K562 (cell line): ENCODE results near the gene CSTA. TPM values are rescaled to one million over a fixed set of nuclear protein-coding genes. Genes with fewer than 3 reads are reported as not detected.
A peak's percentile ranks its signal among the peaks of the same experiment; 100 is the strongest.

ENCODE experiments used
- BHLHE40 ChIP-seq: IDR thresholded peaks from 2 replicates; pipeline ENCODE4 v1.6.1; 2011; ENCODE audit warnings: low read length, improper control_type of control experiment
- CXXC5 ChIP-seq: fragments of 250-450 bp; sonication (Bioruptor Pico); IDR thresholded peaks from 2 replicates; pipeline ENCODE4 v1.8.0; 2022; ENCODE audit warnings: inconsistent platforms, mild to moderate bottlenecking, moderate library complexity
- GABPB1 ChIP-seq: sonication (generic); formaldehyde crosslinking; IDR thresholded peaks from 2 replicates; pipeline ENCODE4 v1.8.0; 2022; ENCODE audit warnings: mild to moderate bottlenecking, missing genetic modification reagents
- HMGN3 ChIP-seq: IDR thresholded peaks from 2 replicates; pipeline ENCODE4 v1.6.1; 2011; ENCODE audit warnings: borderline replicate concordance, low read depth, mild to moderate bottlenecking, mixed read lengths, low read length; ENCODE audit not compliant: insufficient read length; ENCODE audit errors: extremely low read depth
- ILF3 ChIP-seq: fragments of 450-650 bp; IDR thresholded peaks from 2 replicates; pipeline ENCODE4 v1.6.1; 2018; ENCODE audit warnings: antibody characterized with exemption, mild to moderate bottlenecking, moderate library complexity, borderline replicate concordance
- KAT2B ChIP-seq: IDR thresholded peaks from one replicate; pipeline ENCODE4 v1.6.1; 2012; ENCODE audit warnings: low read depth, mild to moderate bottlenecking, control low read depth, inconsistent platforms, low read length, moderate library complexity
- KDM5B ChIP-seq: fragments of 200-600 bp; sonication (generic); IDR thresholded peaks from 2 replicates; pipeline ENCODE4 v1.6.1; 2012; ENCODE audit warnings: low read depth, mild to moderate bottlenecking, moderate library complexity, low read length, control low read depth, inconsistent platforms; ENCODE audit not compliant: insufficient replicate concordance
- MBD2 ChIP-seq: sonication (generic); IDR thresholded peaks from 2 replicates; pipeline ENCODE4 v1.6.1; 2016; ENCODE audit warnings: low read depth, borderline replicate concordance
- MTA3 ChIP-seq: fragments of 450-650 bp; formaldehyde crosslinking; IDR thresholded peaks from 2 replicates; pipeline ENCODE4 v1.6.1; 2017; ENCODE audit warnings: mild to moderate bottlenecking, borderline replicate concordance
- NRF1 ChIP-seq, 2 experiments: fragments of 450-650 bp; IDR thresholded peaks in 1 of 2; conservative IDR thresholded peaks in 1 of 2; 2 replicates each; pipeline ENCODE4 v1.6.1; 2014; ENCODE audit warnings: mild to moderate bottlenecking in 2 of 2
- PHF8 ChIP-seq: fragments of 200-600 bp; sonication (generic); IDR thresholded peaks from 2 replicates; pipeline ENCODE4 v1.6.1; 2012; ENCODE audit warnings: mixed run types, mild to moderate bottlenecking, inconsistent platforms, low read length, moderate library complexity, borderline replicate concordance
- SIN3A ChIP-seq, 2 experiments: fragments of 150-350 bp in 1 of 2; IDR thresholded peaks; 2 replicates each; pipeline ENCODE4 v1.6.1; 2011 to 2016; ENCODE audit warnings: borderline replicate concordance in 2 of 2, low read depth in 2 of 2, low read length in 2 of 2, mild to moderate bottlenecking in 2 of 2, moderate library complexity in 2 of 2; ENCODE audit not compliant: control insufficient read depth in 1 of 2
- TRIM28 ChIP-seq: fragments of 450-650 bp; IDR thresholded peaks from 2 replicates; pipeline ENCODE4 v1.6.1; 2017
- ZNF274 ChIP-seq: IDR thresholded peaks from 2 replicates; pipeline ENCODE4 v1.6.1; 2011; ENCODE audit warnings: low read depth, mild to moderate bottlenecking, low read length, moderate library complexity, borderline replicate concordance
- ZNF431 ChIP-seq: sonication (generic); formaldehyde crosslinking; IDR thresholded peaks from 2 replicates; pipeline ENCODE4 v1.8.0; 2022; ENCODE audit warnings: mild to moderate bottlenecking, missing genetic modification reagents
- polyA plus RNA-seq, 8 experiments: library from polyadenylated mRNA; depleted of rRNA in 4 of 8; stranded (reverse) in 5 of 8; unstranded in 3 of 8; fragments of >200 nt; fragmentation: Nextera tagmentation in 2 of 8; fragmentation: Illumina TruSeq in 1 of 8; extraction: Ambion mirVana in 2 of 8; extraction: Trizol in 1 of 8; gene quantifications; 2 replicates each; pipeline versions ENCODE4 v1.2.1 to v1.2.3, GENCODE V29; 2011 to 2014; ENCODE audit warnings: inconsistent platforms in 1 of 8, missing spikeins in 1 of 8
- total RNA-seq, 7 experiments: library from RNA; depleted of rRNA in 6 of 7; stranded (reverse); fragments of >200 nt in 6 of 7; fragmentation: Illumina TruSeq in 2 of 7; extraction: Trizol in 2 of 7; gene quantifications; 2 replicates each; pipeline versions ENCODE4 v1.2.1 to v1.2.3, GENCODE V29; 2011 to 2021; ENCODE audit warnings: low replicate concordance in 1 of 7
- TF ChIP-seq, protein P1 (sequence below), 3 experiments: fragments of 200-800 bp in 1 of 3; fragments of 250-450 bp in 1 of 3; fragments of 450-650 bp in 1 of 3; sonication (Bioruptor Pico) in 1 of 3; sonication (Bioruptor generic) in 1 of 3; formaldehyde crosslinking in 1 of 3; IDR thresholded peaks; 2 replicates each; pipeline versions ENCODE4 v1.6.1 to v1.8.0; 2016 to 2022; ENCODE audit warnings: mild to moderate bottlenecking in 2 of 3, missing genetic modification characterization in 2 of 3, missing compliant biosample characterization in 1 of 3, moderate library complexity in 1 of 3
- TF ChIP-seq, protein P2 (sequence below): sonication (generic); formaldehyde crosslinking; IDR thresholded peaks from 2 replicates; pipeline ENCODE4 v1.9.0; 2022; ENCODE audit warnings: mild to moderate bottlenecking, missing genetic modification reagents
- TF ChIP-seq, protein P3 (sequence below): fragments of 450-650 bp; IDR thresholded peaks from 2 replicates; pipeline ENCODE4 v1.6.1; 2016; ENCODE audit warnings: antibody characterized with exemption
- TF ChIP-seq, protein P4 (sequence below): fragments of 450-650 bp; IDR thresholded peaks from 2 replicates; pipeline ENCODE4 v1.6.1; 2017; ENCODE audit warnings: mild to moderate bottlenecking, moderate library complexity

CSTA gene
- total and polyA plus RNA-seq, 9 of the 15 experiments (the other 6 are each of a cell fraction or from before 2014, with no cell fraction given): 0.11 to 3.1 (median 1.1) TPM

DNA sequence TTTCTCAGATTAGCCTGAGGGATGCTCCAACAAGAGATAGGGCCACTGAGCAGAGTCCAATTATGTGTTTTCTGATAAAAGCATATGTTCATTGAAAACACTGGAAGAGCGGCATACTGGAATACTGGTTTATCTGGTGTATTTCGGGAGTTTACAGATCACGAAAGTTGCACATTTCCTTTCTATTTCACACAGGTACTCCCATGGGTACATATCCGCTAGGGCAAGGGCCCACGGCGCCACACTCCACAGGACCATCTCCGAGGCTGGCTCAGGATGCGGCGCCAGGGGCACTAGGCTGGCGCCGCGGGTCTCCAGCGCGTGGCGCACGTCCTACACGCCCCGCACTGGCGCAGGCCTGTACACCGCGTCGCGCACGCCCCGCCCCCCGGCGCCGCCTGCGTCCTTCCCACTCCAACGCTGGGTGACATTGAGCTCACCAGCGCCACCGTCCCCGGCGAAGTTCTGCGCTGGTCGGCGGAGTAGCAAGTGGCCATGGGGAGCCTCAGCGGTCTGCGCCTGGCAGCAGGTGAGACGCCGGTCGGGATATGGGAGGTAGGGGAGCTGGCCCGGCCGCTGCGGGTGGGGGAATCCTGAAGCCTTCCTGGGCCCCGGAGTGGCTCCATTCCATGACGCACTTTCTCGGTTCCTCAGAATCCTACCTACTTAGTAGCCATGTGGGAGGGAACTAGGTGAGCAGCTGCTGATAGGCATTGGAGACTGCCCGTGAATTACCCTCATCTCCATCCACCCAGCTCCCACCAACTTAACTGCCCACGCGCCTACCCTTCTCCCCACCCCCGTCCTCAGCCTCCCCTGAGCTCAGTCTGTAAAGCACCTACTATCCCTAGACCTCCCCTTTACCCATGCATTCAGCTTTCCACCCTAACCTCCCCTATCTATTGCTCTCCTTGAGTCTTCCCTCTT, 59.0 kb downstream of the CSTA start, which contains the start of gene FAM162A (continued):
- TF ChIP-seq, protein P1, sequence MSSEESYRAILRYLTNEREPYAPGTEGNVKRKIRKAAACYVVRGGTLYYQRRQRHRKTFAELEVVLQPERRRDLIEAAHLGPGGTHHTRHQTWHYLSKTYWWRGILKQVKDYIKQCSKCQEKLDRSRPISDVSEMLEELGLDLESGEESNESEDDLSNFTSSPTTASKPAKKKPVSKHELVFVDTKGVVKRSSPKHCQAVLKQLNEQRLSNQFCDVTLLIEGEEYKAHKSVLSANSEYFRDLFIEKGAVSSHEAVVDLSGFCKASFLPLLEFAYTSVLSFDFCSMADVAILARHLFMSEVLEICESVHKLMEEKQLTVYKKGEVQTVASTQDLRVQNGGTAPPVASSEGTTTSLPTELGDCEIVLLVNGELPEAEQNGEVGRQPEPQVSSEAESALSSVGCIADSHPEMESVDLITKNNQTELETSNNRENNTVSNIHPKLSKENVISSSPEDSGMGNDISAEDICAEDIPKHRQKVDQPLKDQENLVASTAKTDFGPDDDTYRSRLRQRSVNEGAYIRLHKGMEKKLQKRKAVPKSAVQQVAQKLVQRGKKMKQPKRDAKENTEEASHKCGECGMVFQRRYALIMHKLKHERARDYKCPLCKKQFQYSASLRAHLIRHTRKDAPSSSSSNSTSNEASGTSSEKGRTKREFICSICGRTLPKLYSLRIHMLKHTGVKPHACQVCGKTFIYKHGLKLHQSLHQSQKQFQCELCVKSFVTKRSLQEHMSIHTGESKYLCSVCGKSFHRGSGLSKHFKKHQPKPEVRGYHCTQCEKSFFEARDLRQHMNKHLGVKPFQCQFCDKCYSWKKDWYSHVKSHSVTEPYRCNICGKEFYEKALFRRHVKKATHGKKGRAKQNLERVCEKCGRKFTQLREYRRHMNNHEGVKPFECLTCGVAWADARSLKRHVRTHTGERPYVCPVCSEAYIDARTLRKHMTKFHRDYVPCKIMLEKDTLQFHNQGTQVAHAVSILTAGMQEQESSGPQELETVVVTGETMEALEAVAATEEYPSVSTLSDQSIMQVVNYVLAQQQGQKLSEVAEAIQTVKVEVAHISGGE (CRISPR knock-in tag; IDR thresholded peaks at IDR 0.05): 0 out of 6 replicates have a peak, but pooled peaks of 1 of the 3 experiments have one; percentile 17
- peak; percentile 63 for TF ChIP-seq KDM5B
- peak; percentile 78 for TF ChIP-seq PHF8
- TF ChIP-seq SIN3A (IDR thresholded peaks at IDR 0.05; ENCODE audit: borderline replicate concordance in 2 of 2, control insufficient read depth in 1 of 2, low read depth in 2 of 2, low read length in 2 of 2): peak; percentile 52 to 63; a peak in 2 of 4 replicates
- no peak for TF ChIP-seq ILF3
- peak; percentile 73; the same call in 1 of the 2 replicates for TF ChIP-seq ZNF431
- peak; percentile 51; the same call in 1 of the 2 replicates for TF ChIP-seq BHLHE40
- peak; percentile 52 for TF ChIP-seq KAT2B
- TF ChIP-seq HMGN3: peak; percentile 89
- TF ChIP-seq, protein P2, sequence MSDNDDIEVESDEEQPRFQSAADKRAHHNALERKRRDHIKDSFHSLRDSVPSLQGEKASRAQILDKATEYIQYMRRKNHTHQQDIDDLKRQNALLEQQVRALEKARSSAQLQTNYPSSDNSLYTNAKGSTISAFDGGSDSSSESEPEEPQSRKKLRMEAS: peak; percentile 83
- TF ChIP-seq, protein P3, sequence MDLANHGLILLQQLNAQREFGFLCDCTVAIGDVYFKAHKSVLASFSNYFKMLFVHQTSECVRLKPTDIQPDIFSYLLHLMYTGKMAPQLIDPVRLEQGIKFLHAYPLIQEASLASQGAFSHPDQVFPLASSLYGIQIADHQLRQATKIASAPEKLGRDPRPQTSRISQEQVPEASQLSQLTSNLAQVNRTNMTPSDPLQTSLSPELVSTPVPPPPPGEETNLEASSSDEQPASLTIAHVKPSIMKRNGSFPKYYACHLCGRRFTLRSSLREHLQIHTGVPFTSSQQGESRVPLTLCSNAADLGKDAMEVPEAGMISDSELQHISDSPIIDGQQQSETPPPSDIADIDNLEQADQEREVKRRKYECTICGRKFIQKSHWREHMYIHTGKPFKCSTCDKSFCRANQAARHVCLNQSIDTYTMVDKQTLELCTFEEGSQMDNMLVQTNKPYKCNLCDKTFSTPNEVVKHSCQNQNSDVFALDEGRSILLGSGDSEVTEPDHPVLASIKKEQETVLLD: peak; percentile 55; the same call in 1 of the 2 replicates
- peak; percentile 95 for TF ChIP-seq CXXC5 (CRISPR knock-in tag)
- peak; percentile 47; the same call in 1 of the 2 replicates for TF ChIP-seq GABPB1 (CRISPR knock-in tag)
- peak; percentile 90 to 92 for TF ChIP-seq NRF1 (conservative IDR thresholded peaks at IDR 0.05 in 1 of 2, IDR thresholded peaks at IDR 0.05 in 1 of 2)
- TF ChIP-seq ZNF274: no peak
- TF ChIP-seq TRIM28: no peak
- TF ChIP-seq MTA3: peak; percentile 69; the same call in 1 of the 2 replicates
- TF ChIP-seq, protein P4, sequence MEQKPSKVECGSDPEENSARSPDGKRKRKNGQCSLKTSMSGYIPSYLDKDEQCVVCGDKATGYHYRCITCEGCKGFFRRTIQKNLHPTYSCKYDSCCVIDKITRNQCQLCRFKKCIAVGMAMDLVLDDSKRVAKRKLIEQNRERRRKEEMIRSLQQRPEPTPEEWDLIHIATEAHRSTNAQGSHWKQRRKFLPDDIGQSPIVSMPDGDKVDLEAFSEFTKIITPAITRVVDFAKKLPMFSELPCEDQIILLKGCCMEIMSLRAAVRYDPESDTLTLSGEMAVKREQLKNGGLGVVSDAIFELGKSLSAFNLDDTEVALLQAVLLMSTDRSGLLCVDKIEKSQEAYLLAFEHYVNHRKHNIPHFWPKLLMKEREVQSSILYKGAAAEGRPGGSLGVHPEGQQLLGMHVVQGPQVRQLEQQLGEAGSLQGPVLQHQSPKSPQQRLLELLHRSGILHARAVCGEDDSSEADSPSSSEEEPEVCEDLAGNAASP: no peak
- peak; percentile 66 for TF ChIP-seq MBD2
